Effector memory CD8-positive, alpha-beta T cell (primary cell): ENCODE measurements around the gene ASMT.

ENCODE experiments used
- ATAC-seq: fragments of 150-1000 bp; cut with Tn5 transposase; replicated peaks from 2 replicates; pipeline ENCODE4 v1.10.0; 2021; ENCODE audit warnings: mild to moderate bottlenecking, moderate library complexity
- DNase-seq, 3 experiments: peaks; one replicate each; pipeline ENCODE4 v3.0.0; 2021
- H3K27ac Mint-ChIP-seq, 2 donors: one replicate each; pipeline ENCODE4 v1.8.0; 2022; ENCODE audit warnings: mild to moderate bottlenecking in 2 of 2, mixed read lengths in 2 of 2, moderate library complexity in 2 of 2
- H3K27me3 Mint-ChIP-seq, 2 donors: one replicate each; pipeline ENCODE4 v1.8.0; 2022; ENCODE audit warnings: mixed read lengths in 2 of 2
- H3K36me3 Mint-ChIP-seq: one replicate; pipeline ENCODE4 v1.8.0; 2022; ENCODE audit warnings: mild to moderate bottlenecking, moderate library complexity, mixed read lengths; ENCODE audit not compliant: insufficient read depth
- H3K4me1 Mint-ChIP-seq, 2 donors: one replicate each; pipeline ENCODE4 v1.8.0; 2022; ENCODE audit warnings: low read depth in 2 of 2, mixed read lengths in 2 of 2
- H3K4me3 Mint-ChIP-seq, 2 donors: one replicate each; pipeline ENCODE4 v1.8.0; 2022; ENCODE audit warnings: mild to moderate bottlenecking in 2 of 2, mixed read lengths in 2 of 2, moderate library complexity in 2 of 2
- H3K9me3 Mint-ChIP-seq, 2 donors: one replicate each; pipeline ENCODE4 v1.8.0; 2022; ENCODE audit warnings: mixed read lengths in 2 of 2

ASMT gene

DNA sequence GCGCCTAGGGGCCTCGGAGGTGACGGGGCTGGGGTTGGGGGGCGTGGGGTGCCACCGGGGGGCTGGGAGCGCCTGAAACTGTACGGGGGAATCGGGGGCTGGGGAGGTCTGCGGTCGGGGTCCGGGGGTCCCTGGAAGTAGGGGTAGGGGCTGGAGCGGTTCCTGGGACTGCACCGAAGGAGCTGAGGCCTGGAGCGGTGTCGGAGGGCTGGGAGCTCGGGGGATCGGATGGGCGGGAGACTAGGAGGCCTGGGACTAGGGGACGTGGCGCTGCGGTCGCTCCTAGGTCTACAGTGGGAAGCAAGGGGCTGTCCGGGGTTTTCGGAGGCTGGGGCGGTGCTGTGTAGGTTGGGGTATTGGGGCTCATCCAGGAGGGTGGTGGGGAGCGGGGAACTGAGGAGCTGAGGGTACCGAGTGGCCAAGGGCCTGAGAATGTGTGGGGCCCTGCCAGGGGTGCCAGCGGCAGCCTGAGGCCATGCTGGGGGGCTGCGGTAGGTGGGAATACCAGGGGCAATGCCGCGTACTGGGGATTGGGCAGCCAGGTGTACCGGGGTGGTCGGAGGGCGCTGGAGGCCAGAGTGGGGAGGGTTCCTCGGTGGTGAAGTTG is 22.9 kb upstream of the ASMT start:
- peak; percentile 21 for ATAC-seq
- Mint-ChIP-seq H3K4me3 (peak overlapping the region; percentile 88 to 98), H3K4me1 (peaks cover 21 to 41% of the 10 kb centered on the region in 2 donors), H3K9me3 (no peaks in the 10 kb centered on the region), H3K27me3 (no peaks in the 10 kb centered on the region), H3K27ac (peak overlapping the region; percentile 92 to 98), H3K36me3 (peaks cover 48% of the 10 kb centered on the region)
- peak in 1 of 3 experiments; percentile 27 for DNase-seq

DNA sequence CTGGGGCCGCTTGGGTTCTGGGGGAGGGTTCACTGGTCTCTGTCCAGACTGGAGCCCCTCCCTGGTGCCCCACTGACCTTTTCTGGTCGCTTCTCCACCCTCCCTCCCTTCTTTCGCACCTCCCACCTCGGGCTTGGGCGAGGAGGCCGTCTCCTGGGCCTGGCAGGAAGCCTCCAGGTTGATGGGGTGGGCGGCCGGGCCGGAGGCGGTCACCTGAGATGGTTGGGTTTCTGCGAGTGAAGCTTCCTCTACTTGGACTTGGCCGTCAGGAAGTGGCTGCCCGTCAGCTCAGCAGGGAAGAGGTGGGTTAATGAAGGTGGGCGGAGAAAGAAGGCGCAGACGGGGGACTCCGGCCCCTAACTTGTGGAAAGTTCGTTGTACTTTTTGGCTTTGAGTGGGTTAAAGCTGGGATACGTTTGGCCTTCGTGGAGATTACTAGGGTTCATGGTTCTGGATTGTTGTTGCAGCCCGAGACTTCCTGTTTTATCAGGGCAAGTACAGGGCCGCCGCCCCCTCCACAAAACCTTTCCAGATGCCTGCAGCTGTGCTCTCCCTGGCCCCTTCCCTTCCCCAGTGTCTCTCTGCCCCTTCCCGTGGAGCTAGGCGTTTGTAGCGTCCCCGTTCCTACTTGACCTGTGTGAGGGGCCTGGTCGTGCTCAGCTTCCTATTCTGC is 22.3 kb upstream of the ASMT start:
- H3K4me3 Mint-ChIP-seq = peak overlapping the region; percentile 88 to 98
- no peaks in the 10 kb centered on the region for H3K9me3 Mint-ChIP-seq
- H3K27ac Mint-ChIP-seq = peak overlapping the region; percentile 92 to 98
- H3K36me3 Mint-ChIP-seq = peaks cover 54% of the 10 kb centered on the region
- DNase-seq = no peak
- H3K4me1 Mint-ChIP-seq = peaks cover 24 to 47% of the 10 kb centered on the region in 2 donors
- ATAC-seq = no peak
- no peaks in the 10 kb centered on the region for H3K27me3 Mint-ChIP-seq

- no peaks in the 10 kb centered on the region for H3K9me3 Mint-ChIP-seq
- DNase-seq (no peak), ATAC-seq (no peak)
- peaks cover 24 to 55% of the 10 kb centered on the region in 2 donors for H3K4me1 Mint-ChIP-seq
- peak overlapping the region; percentile 88 to 98 for H3K4me3 Mint-ChIP-seq
- peaks cover 64% of the 10 kb centered on the region for H3K36me3 Mint-ChIP-seq
- H3K27me3 Mint-ChIP-seq = no peaks in the 10 kb centered on the region
- H3K27ac Mint-ChIP-seq = peak overlapping the region; percentile 92 to 98
Observed at GRCh38 chrX:1593286-1594271, 21.3 kb upstream of the ASMT start.

DNA sequence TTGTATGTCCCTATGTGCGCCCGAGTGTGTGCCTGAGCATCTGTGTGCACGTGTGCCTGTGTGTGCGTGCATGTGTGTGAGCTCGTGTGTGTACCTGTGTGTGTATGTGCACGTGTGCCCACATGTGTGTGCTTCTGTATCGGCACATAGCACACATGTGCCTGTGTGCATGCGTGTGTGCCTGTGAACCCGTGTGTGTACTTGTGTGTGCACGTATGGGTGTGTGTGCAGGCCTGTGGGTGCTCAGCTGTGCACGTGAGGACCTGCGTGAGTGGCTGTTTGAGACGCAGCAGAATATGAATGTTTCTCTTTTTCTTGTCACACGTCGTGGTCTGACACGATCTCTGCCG is 19.2 kb upstream of the ASMT start:
- DNase-seq (no peak), ATAC-seq (no peak)
- H3K27ac Mint-ChIP-seq = no peak overlapping the region
- no peaks in the 10 kb centered on the region for H3K9me3 Mint-ChIP-seq
- H3K4me1 Mint-ChIP-seq = peaks cover 27 to 59% of the 10 kb centered on the region in 2 donors
- peak overlapping the region in 1 of 2 donors; percentile 29 for H3K4me3 Mint-ChIP-seq
- no peaks in the 10 kb centered on the region for H3K27me3 Mint-ChIP-seq
- H3K36me3 Mint-ChIP-seq = peaks cover 85% of the 10 kb centered on the region

DNA sequence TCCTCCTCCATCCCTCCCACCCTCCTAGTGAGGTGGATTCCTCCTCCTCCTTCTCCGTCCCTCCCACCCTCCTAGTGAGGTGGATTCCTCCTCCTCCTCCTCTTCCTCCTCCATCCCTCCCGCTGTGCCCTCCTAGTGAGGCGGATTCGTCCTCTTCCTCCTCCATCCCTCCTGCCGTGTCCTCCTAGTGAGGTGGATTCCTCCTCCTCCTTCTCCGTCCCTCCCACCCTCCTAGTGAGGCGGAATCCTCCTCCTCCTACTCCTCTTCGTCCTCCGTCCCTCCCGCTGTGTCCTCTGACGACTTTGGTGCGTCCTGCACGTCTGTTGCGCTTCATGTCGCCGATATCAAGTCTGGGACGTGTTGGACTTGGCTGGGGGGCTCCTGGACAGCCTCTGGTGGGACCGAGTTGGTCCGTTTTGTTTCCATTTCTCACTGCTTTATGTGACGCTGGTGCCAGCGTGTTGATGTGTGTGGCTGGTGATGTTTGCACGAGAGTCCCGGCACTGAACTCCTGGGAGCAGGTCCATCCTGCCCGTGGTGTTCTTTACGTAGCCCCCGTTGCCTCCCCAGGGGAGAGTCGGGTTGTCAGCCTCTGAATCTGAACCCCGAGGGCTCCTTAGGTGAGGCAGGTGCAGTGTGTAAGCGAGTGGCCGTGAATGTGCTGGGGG is 18.0 kb upstream of the ASMT start:
- Mint-ChIP-seq H3K9me3 (no peaks in the 10 kb centered on the region), H3K27me3 (no peaks in the 10 kb centered on the region), H3K4me1 (peaks cover 24 to 56% of the 10 kb centered on the region in 2 donors), H3K27ac (peak overlapping the region in 1 of 2 donors; percentile 53), H3K4me3 (no peak overlapping the region), H3K36me3 (peaks cover 91% of the 10 kb centered on the region)
- DNase-seq (no peak), ATAC-seq (no peak)

DNA sequence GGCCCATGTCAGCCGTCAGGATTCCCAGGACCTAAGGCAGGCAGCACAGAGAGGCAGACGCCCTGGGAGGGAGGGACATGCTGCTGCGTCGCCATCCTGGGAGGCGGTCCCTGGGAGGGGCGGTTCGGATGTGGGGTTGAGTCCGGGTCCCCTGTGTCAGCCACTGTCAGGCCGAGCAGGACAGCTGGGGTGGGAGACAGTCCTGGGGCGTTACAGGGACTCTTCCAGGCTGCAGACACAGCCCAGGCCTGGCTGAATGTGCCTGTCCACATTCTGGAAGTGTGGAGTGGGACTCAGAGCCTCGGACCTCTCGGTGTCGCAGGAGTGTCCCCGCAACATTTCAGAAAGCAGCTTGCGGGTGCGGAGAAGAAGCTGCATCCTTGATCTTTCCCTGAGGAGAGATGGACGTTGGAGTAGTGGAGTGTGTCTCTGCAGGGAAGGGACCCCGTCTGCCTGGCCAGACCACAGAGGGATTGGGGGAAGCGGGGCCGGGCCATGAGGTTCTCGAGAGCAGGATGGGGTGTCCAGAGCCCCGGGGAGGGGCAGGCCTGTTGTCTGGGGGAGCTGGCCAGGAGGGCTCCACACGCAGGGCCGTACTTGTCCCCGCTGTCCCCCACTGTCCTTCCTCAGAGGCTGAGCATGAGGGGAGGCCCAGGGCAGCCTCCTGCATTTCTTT is 17.4 kb upstream of the ASMT start:
- H3K4me3 Mint-ChIP-seq = peak overlapping the region; percentile 27 to 49
- no peak for DNase-seq
- H3K36me3 Mint-ChIP-seq = peaks cover 94% of the 10 kb centered on the region
- H3K27me3 Mint-ChIP-seq = no peaks in the 10 kb centered on the region
- H3K4me1 Mint-ChIP-seq = peaks cover 23 to 50% of the 10 kb centered on the region in 2 donors
- no peaks in the 10 kb centered on the region for H3K9me3 Mint-ChIP-seq
- peak overlapping the region in 1 of 2 donors; percentile 53 for H3K27ac Mint-ChIP-seq
- ATAC-seq = no peak

- Mint-ChIP-seq H3K4me3 (peak overlapping the region in 1 of 2 donors; percentile 27), H3K9me3 (no peaks in the 10 kb centered on the region), H3K27me3 (no peaks in the 10 kb centered on the region), H3K4me1 (peaks cover 16 to 42% of the 10 kb centered on the region in 2 donors), H3K27ac (peak overlapping the region in 1 of 2 donors; percentile 86), H3K36me3 (peaks cover 94% of the 10 kb centered on the region)
- no peak for ATAC-seq
- DNase-seq = no peak
Observed at GRCh38 chrX:1598021-1598875, 16.6 kb upstream of the ASMT start.

GRCh38 chrX:1598876-1599790 is 15.7 kb upstream of the ASMT start:
- peak overlapping the region in 1 of 2 donors; percentile 42 for H3K4me3 Mint-ChIP-seq
- H3K27me3 Mint-ChIP-seq = no peaks in the 10 kb centered on the region
- ATAC-seq (no peak), DNase-seq (no peak)
- peaks cover 15 to 37% of the 10 kb centered on the region in 2 donors for H3K4me1 Mint-ChIP-seq
- H3K9me3 Mint-ChIP-seq = no peaks in the 10 kb centered on the region
- peaks cover 87% of the 10 kb centered on the region for H3K36me3 Mint-ChIP-seq
- peak overlapping the region in 1 of 2 donors; percentile 86 for H3K27ac Mint-ChIP-seq

GRCh38 chrX:1599791-1600405 is 15.0 kb upstream of the ASMT start:
- Mint-ChIP-seq H3K27ac (peak overlapping the region in 1 of 2 donors; percentile 65), H3K36me3 (peaks cover 86% of the 10 kb centered on the region), H3K9me3 (no peaks in the 10 kb centered on the region), H3K4me3 (no peak overlapping the region), H3K27me3 (no peaks in the 10 kb centered on the region), H3K4me1 (peaks cover 13 to 36% of the 10 kb centered on the region in 2 donors)
- DNase-seq (no peak), ATAC-seq (no peak)

DNA sequence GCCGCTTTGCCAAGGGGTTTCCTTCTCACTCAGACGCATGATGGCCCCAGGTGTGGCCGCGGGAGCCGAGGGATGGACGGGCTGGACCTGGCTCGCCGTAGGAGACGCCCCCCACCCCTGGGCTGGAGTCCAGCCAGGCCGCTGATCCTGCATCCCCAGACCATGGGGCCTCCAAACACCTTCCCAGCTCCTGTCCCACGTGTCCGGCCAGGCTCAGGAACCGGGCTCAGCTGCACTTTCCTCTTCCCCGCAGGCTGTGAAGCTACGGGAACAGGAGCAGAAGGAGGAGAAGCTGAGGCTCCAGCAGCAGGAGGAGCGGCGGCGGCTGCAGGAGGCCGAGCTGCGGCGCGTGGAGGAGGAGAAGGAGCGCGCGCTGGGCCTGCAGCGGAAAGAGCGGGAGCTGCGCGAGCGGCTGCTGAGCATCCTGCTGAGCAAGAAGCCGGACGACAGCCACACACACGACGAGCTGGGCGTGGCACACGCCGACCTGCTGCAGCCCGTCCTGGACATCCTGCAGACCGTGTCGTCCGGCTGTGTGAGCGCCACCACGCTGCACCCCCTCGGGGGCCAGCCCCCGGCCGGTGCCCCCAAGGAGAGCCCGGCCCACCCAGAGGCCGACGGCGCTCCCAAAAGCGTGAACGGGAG is 14.3 kb upstream of the ASMT start:
- H3K27ac Mint-ChIP-seq = peak overlapping the region in 1 of 2 donors; percentile 65
- peaks cover 9 to 30% of the 10 kb centered on the region in 2 donors for H3K4me1 Mint-ChIP-seq
- H3K36me3 Mint-ChIP-seq = peaks cover 86% of the 10 kb centered on the region
- no peaks in the 10 kb centered on the region for H3K27me3 Mint-ChIP-seq
- H3K9me3 Mint-ChIP-seq = no peaks in the 10 kb centered on the region
- H3K4me3 Mint-ChIP-seq = no peak overlapping the region
- ATAC-seq (no peak), DNase-seq (no peak)
